Gastroesophageal sphincter (tissue), 4 donors: Measurements from ENCODE around the gene CERS3. TPM values are rescaled to one million over a fixed set of nuclear protein-coding genes. Genes with fewer than 3 reads are reported as not detected.
A peak's percentile ranks its signal among the peaks of the same experiment; 100 is the strongest.

ENCODE experiments used
- ATAC-seq: fragments of 150-250 bp; one replicate; pipeline ENCODE4 v1.9.1; 2016; ENCODE audit warnings: mild to moderate bottlenecking, moderate library complexity
- H3K27ac ChIP-seq, 4 donors: fragments of 200-600 bp; sonication (generic) in 3 of 4; 1 replicate in 3 of 4; 2 replicates in 1 of 4; pipeline ENCODE4 v1.5.1; 2016 to 2019
- H3K27me3 ChIP-seq: fragments of 200-600 bp; sonication (generic); one replicate; pipeline ENCODE4 v1.5.1; 2019
- H3K36me3 ChIP-seq, 2 donors: fragments of 200-600 bp; sonication (generic); one replicate each; pipeline ENCODE4 v1.5.1; 2019; ENCODE audit warnings: control low read depth in 1 of 2
- H3K4me1 ChIP-seq, 3 donors: fragments of 200-600 bp; sonication (generic); 1 replicate in 2 of 3; 2 replicates in 1 of 3; pipeline ENCODE4 v1.5.1; 2016 to 2019; ENCODE audit warnings: control low read depth in 2 of 3
- H3K4me3 ChIP-seq, 2 donors: fragments of 200-600 bp; sonication (generic); one replicate each; pipeline ENCODE4 v1.5.1; 2019; ENCODE audit warnings: mild to moderate bottlenecking in 1 of 2, moderate library complexity in 1 of 2
- H3K9me3 ChIP-seq, 3 donors: fragments of 200-600 bp; sonication (generic); one replicate each; pipeline ENCODE4 v1.5.1; 2017 to 2019; ENCODE audit warnings: control low read depth in 2 of 3
- CTCF ChIP-seq, 4 experiments: fragments of 200-600 bp in 2 of 4; fragments of 450-650 bp in 2 of 4; sonication (generic) in 1 of 4; IDR thresholded peaks; one replicate each; pipeline ENCODE4 v1.5.1; 2017 to 2019; ENCODE audit warnings: antibody characterized with exemption in 4 of 4, mild to moderate bottlenecking in 2 of 4, moderate library complexity in 2 of 4
- EP300 ChIP-seq: sonication (generic); formaldehyde crosslinking; IDR thresholded peaks from one replicate; pipeline ENCODE4 v1.6.1; 2017; ENCODE audit warnings: antibody characterized with exemption, mild to moderate bottlenecking
- POLR2A ChIP-seq, 2 donors: fragments of 450-650 bp; IDR thresholded peaks; one replicate each; pipeline ENCODE4 v1.6.1; 2017; ENCODE audit warnings: antibody characterized with exemption in 2 of 2, mild to moderate bottlenecking in 2 of 2, moderate library complexity in 1 of 2
- POLR2AphosphoS5 ChIP-seq: sonication (generic); formaldehyde crosslinking; IDR thresholded peaks from one replicate; pipeline ENCODE4 v1.6.1; 2017; ENCODE audit warnings: antibody characterized with exemption
- WGBS, 2 donors: methylation state at CpG; one replicate each; pipeline ENCODE4 v1.1.5; 2018; ENCODE audit warnings: low coverage in 1 of 2; 5-methylcytosine and 5-hydroxymethylcytosine counted together
- total RNA-seq, 4 donors: library from RNA; depleted of rRNA; stranded (reverse); fragments of >200 nt; gene quantifications; one replicate each; pipeline ENCODE4 v1.1.0, GENCODE V29; 2016

Gene CERS3
- total RNA-seq, 4 donors from 2014 or later = 0.27 to 7.6 (median 1.1) TPM

GRCh38 chr15:100524326-100524725 lies 4.4 kb downstream of the CERS3 start:
- no peak for ATAC-seq
- no peak overlapping the region for H3K4me3 ChIP-seq
- H3K4me1 ChIP-seq = peaks cover 0 to 18% (median 7%) of the 10 kb centered on the region in 3 donors
- no peak overlapping the region for H3K27ac ChIP-seq
- 53 to 64% methylated on average over 2 of the region's 2 CpGs for WGBS, 2 donors
- no peaks in the 10 kb centered on the region for H3K36me3 ChIP-seq
- no peaks in the 10 kb centered on the region for H3K9me3 ChIP-seq
- H3K27me3 ChIP-seq = no peaks in the 10 kb centered on the region
- TF ChIP-seq CTCF (IDR thresholded peaks at IDR 0.05) (no peak), POLR2A (IDR thresholded peaks at IDR 0.05) (no peak), EP300 (no peak), POLR2AphosphoS5 (no peak)

GRCh38 chr15:100521907-100522306 lies 6.8 kb downstream of the CERS3 start:
- ATAC-seq = no peak
- H3K4me3 ChIP-seq = no peak overlapping the region

GRCh38 chr15:100520132-100520921 lies 8.4 kb downstream of the CERS3 start:
- no peak overlapping the region for H3K4me3 ChIP-seq
- H3K9me3 ChIP-seq = no peaks in the 10 kb centered on the region
- no peak overlapping the region for H3K27ac ChIP-seq
- peaks cover 0 to 23% (median under 1%) of the 10 kb centered on the region in 3 donors for H3K4me1 ChIP-seq
- ATAC-seq = peak; percentile 44
- TF ChIP-seq POLR2A (IDR thresholded peaks at IDR 0.05) (no peak), EP300 (no peak), POLR2AphosphoS5 (no peak), CTCF (IDR thresholded peaks at IDR 0.05) (no peak)
- WGBS, 2 donors = 70 to 81% methylated on average over 5 to 6 of the region's 7 CpGs
- no peaks in the 10 kb centered on the region for H3K27me3 ChIP-seq
- H3K36me3 ChIP-seq = no peaks in the 10 kb centered on the region

More at GRCh38 chr15:100521907-100522306, 6.8 kb downstream of the CERS3 start:
- TF ChIP-seq EP300 (no peak), CTCF (IDR thresholded peaks at IDR 0.05) (no peak), POLR2AphosphoS5 (no peak), POLR2A (IDR thresholded peaks at IDR 0.05) (no peak)
- Histone ChIP-seq H3K9me3 (no peaks in the 10 kb centered on the region), H3K27ac (no peak overlapping the region), H3K27me3 (no peaks in the 10 kb centered on the region), H3K4me1 (peaks cover 0 to 29% (median 7%) of the 10 kb centered on the region in 3 donors), H3K36me3 (no peaks in the 10 kb centered on the region)
- WGBS, 2 donors = 87 to 100% methylated on average over 3 of the region's 3 CpGs

- H3K27me3 ChIP-seq = no peaks in the 10 kb centered on the region
- no peak overlapping the region for H3K27ac ChIP-seq
- TF ChIP-seq EP300 (no peak), POLR2A (IDR thresholded peaks at IDR 0.05) (no peak), CTCF (IDR thresholded peaks at IDR 0.05) (no peak), POLR2AphosphoS5 (no peak)
- peaks cover 0 to 20% (median 0%) of the 10 kb centered on the region in 3 donors for H3K4me1 ChIP-seq
- WGBS, 2 donors = 56 to 92% methylated on average over 2 of the region's 3 CpGs
- H3K4me3 ChIP-seq = no peak overlapping the region
- no peaks in the 10 kb centered on the region for H3K36me3 ChIP-seq
- no peak for ATAC-seq
- no peaks in the 10 kb centered on the region for H3K9me3 ChIP-seq
Observed at GRCh38 chr15:100517846-100518245, 10.9 kb downstream of the CERS3 start.
